HG02870 (cell line): ENCODE data around the gene LSM14B.
"Not testable (repeated sequence)": the region's sequence is repeated elsewhere in the genome, so short reads cannot be mapped to it uniquely, and the experiment has no call there.

Experiments used
- ATAC-seq: cut with Tn5 transposase; IDR thresholded peaks from one replicate; pipeline ENCODE4 v1.9.1; 2021; ENCODE audit warnings: mild to moderate bottlenecking, moderate library complexity; ENCODE audit not compliant: unreplicated experiment

LSM14B gene

GRCh38 chr20:62143957-62144825 lies 21.9 kb downstream of the LSM14B start:
- ATAC-seq = no peak

- no peak for ATAC-seq
Measured at GRCh38 chr20:62145688-62146018, 23.4 kb downstream of the LSM14B start.

- ATAC-seq = no peak
Measured at GRCh38 chr20:62146019-62146755, 23.9 kb downstream of the LSM14B start.

GRCh38 chr20:62147125-62147524 lies 24.9 kb downstream of the LSM14B start:
- ATAC-seq = no peak

- ATAC-seq = no peak
Measured at GRCh38 chr20:62147528-62147927, 25.3 kb downstream of the LSM14B start.

- not testable (repeated sequence) for ATAC-seq
Measured at GRCh38 chr20:62148383-62148782, 26.1 kb downstream of the LSM14B start.

- ATAC-seq = no peak
Measured at GRCh38 chr20:62148908-62149314, 26.6 kb downstream of the LSM14B start.

- no peak for ATAC-seq
Measured at GRCh38 chr20:62149532-62150309, 27.4 kb downstream of the LSM14B start.

- ATAC-seq = no peak
Measured at GRCh38 chr20:62150310-62150575, 28.0 kb downstream of the LSM14B start.

- no peak for ATAC-seq
Measured at GRCh38 chr20:62151225-62151624, 28.9 kb downstream of the LSM14B start.

- no peak for ATAC-seq
Measured at GRCh38 chr20:62151835-62152364, 29.6 kb downstream of the LSM14B start.

GRCh38 chr20:62155428-62156253 lies 33.4 kb downstream of the LSM14B start:
- ATAC-seq = no peak

- ATAC-seq = no peak
Measured at GRCh38 chr20:62156254-62156556, 33.9 kb downstream of the LSM14B start.

GRCh38 chr20:62156592-62157386 lies 34.5 kb downstream of the LSM14B start:
- ATAC-seq = peak; percentile 57

- no peak for ATAC-seq
Measured at GRCh38 chr20:62157387-62158087, 35.3 kb downstream of the LSM14B start.

- ATAC-seq = no peak
Measured at GRCh38 chr20:62158088-62158400, 35.8 kb downstream of the LSM14B start.

- ATAC-seq = no peak
Measured at GRCh38 chr20:62158541-62158940, 36.3 kb downstream of the LSM14B start.

GRCh38 chr20:62159052-62159451 lies 36.8 kb downstream of the LSM14B start:
- ATAC-seq = no peak

GRCh38 chr20:62159839-62160238 lies 37.6 kb downstream of the LSM14B start:
- ATAC-seq = no peak

- no peak for ATAC-seq
Measured at GRCh38 chr20:62160253-62160652, 38.0 kb downstream of the LSM14B start.
